Lung (tissue), 12 donors: ENCODE data around the gene PDLIM4. TPM values are rescaled to one million over a fixed set of nuclear protein-coding genes. Genes with fewer than 3 reads are reported as not detected.

Experiments used
- ATAC-seq: fragments of 200-7000 bp; cut with Tn5 transposase; one replicate; pipeline ENCODE4 v1.9.1; 2020; ENCODE audit warnings: moderate number of reproducible peaks; ENCODE audit not compliant: insufficient read depth, low FRiP score
- DNase-seq, 3 donors: peaks; one replicate each; pipeline ENCODE4 v3.0.0-alpha.2; 2013 to 2017
- H3K27ac ChIP-seq, 2 donors: one replicate each; pipeline ENCODE4 v1.5.1; 2013; ENCODE audit warnings: mild to moderate bottlenecking in 2 of 2, moderate library complexity in 2 of 2, control low read depth in 1 of 2, inconsistent platforms in 1 of 2, low read depth in 1 of 2, low read length in 1 of 2
- H3K27me3 ChIP-seq, 3 donors: one replicate each; pipeline ENCODE4 v1.5.1; 2013; ENCODE audit warnings: low read length in 2 of 3; ENCODE audit not compliant: control insufficient read depth in 3 of 3, insufficient read depth in 3 of 3
- H3K36me3 ChIP-seq, 4 donors: one replicate each; pipeline ENCODE4 v1.5.1; 2013; ENCODE audit warnings: low read length in 4 of 4, mild to moderate bottlenecking in 1 of 4, moderate library complexity in 1 of 4; ENCODE audit not compliant: control insufficient read depth in 4 of 4, insufficient read depth in 4 of 4
- H3K4me1 ChIP-seq, 5 donors: one replicate each; pipeline ENCODE4 v1.5.1; 2013; ENCODE audit warnings: low read length in 5 of 5, mild to moderate bottlenecking in 2 of 5, moderate library complexity in 1 of 5; ENCODE audit not compliant: control insufficient read depth in 5 of 5, insufficient read depth in 5 of 5
- H3K4me3 ChIP-seq: one replicate; pipeline ENCODE4 v1.5.1; 2013; ENCODE audit warnings: mild to moderate bottlenecking, control low read depth, moderate library complexity
- H3K9ac ChIP-seq, 2 donors: one replicate each; pipeline ENCODE4 v1.5.1; 2013; ENCODE audit warnings: low read length in 2 of 2, control low read depth in 1 of 2; ENCODE audit not compliant: insufficient read depth in 1 of 2
- H3K9me3 ChIP-seq, 4 donors: one replicate each; pipeline ENCODE4 v1.5.1; 2013; ENCODE audit warnings: low read length in 3 of 4, mild to moderate bottlenecking in 1 of 4, moderate library complexity in 1 of 4; ENCODE audit not compliant: control insufficient read depth in 4 of 4, insufficient read depth in 3 of 4
- WGBS, 2 donors: extraction: QIAGEN DNeasy Blood & Tissue Kit; methylation state at CpG; one replicate each; pipeline ENCODE4 v1.1.7; 2013; 5-methylcytosine and 5-hydroxymethylcytosine counted together
- polyA plus RNA-seq, 2 donors: library from polyadenylated mRNA; stranded (reverse); fragments of 200-250 nt; gene quantifications; one replicate each; pipeline ENCODE4 v1.2.1, GENCODE V29; 2013
- total RNA-seq, 2 donors: library from RNA; depleted of rRNA in 1 of 2; stranded (reverse); fragments of >200 nt in 1 of 2; gene quantifications; one replicate each; pipeline ENCODE4 v1.2.1, GENCODE V29; 2014 to 2021
- TF ChIP-seq, protein P1 (sequence below): IDR thresholded peaks from 2 replicates; pipeline ENCODE4 v1.5.1; 2012; ENCODE audit warnings: mild to moderate bottlenecking; ENCODE audit errors: control extremely low read depth, extremely low read depth
- donor health status: control.
- donor health status: control.
- donor health status: Bipolar disorder and iron deficiency.
- donor health status: healthy.
- donor health status: DM: yes; HTN: yes; CAD: no.

PDLIM4 gene
- total and polyA plus RNA-seq, 4 donors = 7.3 to 13.8 (median 9.6) TPM

DNA sequence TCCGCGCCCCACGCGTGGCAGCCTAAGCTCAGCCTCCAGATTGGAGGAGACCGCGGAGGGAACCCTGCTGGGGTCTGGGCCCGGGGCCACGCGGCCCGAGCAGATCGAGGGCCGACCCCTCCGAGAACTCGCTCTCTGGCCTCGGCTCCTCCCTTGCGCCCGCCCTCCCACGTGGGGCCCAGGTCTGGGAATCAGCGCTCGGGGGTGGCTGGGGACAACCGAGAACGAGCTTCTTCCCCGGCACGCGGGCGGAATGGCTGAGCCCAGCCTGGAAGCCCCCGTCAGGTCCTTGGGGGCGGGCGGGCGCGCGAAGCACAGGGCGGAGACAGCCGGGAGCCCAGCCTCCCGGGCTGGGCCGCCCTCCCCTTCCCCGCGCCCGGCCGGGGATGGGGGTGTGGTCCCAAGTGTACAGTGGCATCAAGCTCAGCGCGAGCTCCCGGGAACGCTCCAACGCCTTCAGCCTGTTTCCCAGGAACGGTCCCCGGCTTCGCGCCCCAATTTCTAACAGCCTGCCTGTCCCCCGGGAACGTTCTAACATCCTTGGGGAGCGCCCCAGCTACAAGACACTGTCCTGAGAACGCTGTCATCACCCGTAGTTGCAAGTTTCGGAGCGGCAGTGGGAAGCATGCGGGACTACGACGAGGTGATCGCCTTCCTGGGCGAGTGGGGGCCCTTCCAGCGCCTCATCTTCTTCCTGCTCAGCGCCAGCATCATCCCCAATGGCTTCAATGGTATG lies 36.7 kb downstream of the PDLIM4 start, which contains the start of gene SLC22A4:
Gene SLC22A4, plus strand, starts transcription at position 403 of the 736 bp plus-strand sequence. Its CDS starts 223 bp downstream, at position 626.
- Histone ChIP-seq H3K36me3 (no peaks in the 10 kb centered on the region), H3K9ac (peak within 1 kb of the TSS; percentile 91), H3K9me3 (no peaks in the 10 kb centered on the region), H3K4me1 (peaks cover 0 to 17% (median 2%) of the 10 kb centered on the region in 5 donors), H3K27me3 (peaks cover 0 to 9% (median 0%) of the 10 kb centered on the region in 3 donors), H3K27ac (peak within 1 kb of the TSS; percentile 90 to 93), H3K4me3 (peak within 1 kb of the TSS; percentile 44)
- DNase-seq (peak; percentile 97), ATAC-seq (peak; percentile 90)
- 0 to 1% methylated on average over 45 to 63 of the region's 63 CpGs for WGBS, 2 donors
- TF ChIP-seq, protein P1, sequence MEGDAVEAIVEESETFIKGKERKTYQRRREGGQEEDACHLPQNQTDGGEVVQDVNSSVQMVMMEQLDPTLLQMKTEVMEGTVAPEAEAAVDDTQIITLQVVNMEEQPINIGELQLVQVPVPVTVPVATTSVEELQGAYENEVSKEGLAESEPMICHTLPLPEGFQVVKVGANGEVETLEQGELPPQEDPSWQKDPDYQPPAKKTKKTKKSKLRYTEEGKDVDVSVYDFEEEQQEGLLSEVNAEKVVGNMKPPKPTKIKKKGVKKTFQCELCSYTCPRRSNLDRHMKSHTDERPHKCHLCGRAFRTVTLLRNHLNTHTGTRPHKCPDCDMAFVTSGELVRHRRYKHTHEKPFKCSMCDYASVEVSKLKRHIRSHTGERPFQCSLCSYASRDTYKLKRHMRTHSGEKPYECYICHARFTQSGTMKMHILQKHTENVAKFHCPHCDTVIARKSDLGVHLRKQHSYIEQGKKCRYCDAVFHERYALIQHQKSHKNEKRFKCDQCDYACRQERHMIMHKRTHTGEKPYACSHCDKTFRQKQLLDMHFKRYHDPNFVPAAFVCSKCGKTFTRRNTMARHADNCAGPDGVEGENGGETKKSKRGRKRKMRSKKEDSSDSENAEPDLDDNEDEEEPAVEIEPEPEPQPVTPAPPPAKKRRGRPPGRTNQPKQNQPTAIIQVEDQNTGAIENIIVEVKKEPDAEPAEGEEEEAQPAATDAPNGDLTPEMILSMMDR = no peak

DNA sequence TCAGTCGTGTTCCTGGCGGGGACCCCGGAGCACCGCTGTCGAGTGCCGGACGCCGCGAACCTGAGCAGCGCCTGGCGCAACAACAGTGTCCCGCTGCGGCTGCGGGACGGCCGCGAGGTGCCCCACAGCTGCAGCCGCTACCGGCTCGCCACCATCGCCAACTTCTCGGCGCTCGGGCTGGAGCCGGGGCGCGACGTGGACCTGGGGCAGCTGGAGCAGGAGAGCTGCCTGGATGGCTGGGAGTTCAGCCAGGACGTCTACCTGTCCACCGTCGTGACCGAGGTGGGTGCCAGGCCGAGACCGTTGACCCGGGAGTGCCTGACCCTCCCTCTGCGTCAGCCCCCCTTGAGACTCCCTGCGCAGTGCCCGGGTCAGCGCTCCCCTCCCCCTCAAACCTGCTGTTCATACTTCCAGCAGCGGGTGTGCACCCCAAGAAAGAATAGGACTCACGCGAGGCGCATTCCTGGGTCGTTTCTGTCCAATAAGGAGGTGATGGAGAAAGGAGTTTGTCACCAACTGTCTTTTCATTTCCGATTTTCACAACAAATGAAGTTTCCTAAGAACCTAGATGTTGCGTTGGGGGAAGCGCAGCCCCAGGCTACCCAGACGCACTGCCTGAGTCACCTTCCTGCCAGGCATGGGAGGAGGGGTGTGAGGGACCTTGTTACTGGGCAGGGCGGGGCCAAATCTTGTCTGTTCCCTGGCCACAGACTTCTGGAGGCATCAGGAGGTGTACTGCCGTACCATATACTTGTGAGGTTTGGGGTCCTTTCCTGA lies 37.4 kb downstream of the PDLIM4 start:
- TF ChIP-seq, protein P1 = no peak
- Histone ChIP-seq H3K27ac (peak overlapping the region; percentile 90 to 93), H3K36me3 (no peaks in the 10 kb centered on the region), H3K9ac (peak overlapping the region in 1 of 2 donors; percentile 16), H3K4me1 (peaks cover 0 to 17% (median 2%) of the 10 kb centered on the region in 5 donors), H3K27me3 (peaks cover 0 to 9% (median 0%) of the 10 kb centered on the region in 3 donors), H3K9me3 (no peaks in the 10 kb centered on the region), H3K4me3 (peak overlapping the region; percentile 34)
- ATAC-seq (peak; percentile 53), DNase-seq (peak in 2 of 3 donors; percentile 25 to 33)
- 3 to 5% methylated on average over 49 to 50 of the region's 50 CpGs for WGBS, 2 donors

- no peak overlapping the region for H3K4me3 ChIP-seq
- WGBS, 2 donors = 61 to 88% methylated on average over 8 of the region's 8 CpGs
- no peak for ATAC-seq
Measured at GRCh38 chr5:132295505-132296411, 38.3 kb downstream of the PDLIM4 start.

More at GRCh38 chr5:132295505-132296411, 38.3 kb downstream of the PDLIM4 start:
- Histone ChIP-seq H3K4me1 (peaks cover 0 to 18% (median 2%) of the 10 kb centered on the region in 5 donors), H3K9me3 (no peaks in the 10 kb centered on the region), H3K27me3 (peaks cover 0 to 9% (median 0%) of the 10 kb centered on the region in 3 donors), H3K36me3 (no peaks in the 10 kb centered on the region), H3K9ac (no peak overlapping the region), H3K27ac (peak overlapping the region in 1 of 2 donors; percentile 77)
- DNase-seq = no peak
- TF ChIP-seq, protein P1 = no peak
